ENCODE measurements around the gene TRAK2.

DNA sequence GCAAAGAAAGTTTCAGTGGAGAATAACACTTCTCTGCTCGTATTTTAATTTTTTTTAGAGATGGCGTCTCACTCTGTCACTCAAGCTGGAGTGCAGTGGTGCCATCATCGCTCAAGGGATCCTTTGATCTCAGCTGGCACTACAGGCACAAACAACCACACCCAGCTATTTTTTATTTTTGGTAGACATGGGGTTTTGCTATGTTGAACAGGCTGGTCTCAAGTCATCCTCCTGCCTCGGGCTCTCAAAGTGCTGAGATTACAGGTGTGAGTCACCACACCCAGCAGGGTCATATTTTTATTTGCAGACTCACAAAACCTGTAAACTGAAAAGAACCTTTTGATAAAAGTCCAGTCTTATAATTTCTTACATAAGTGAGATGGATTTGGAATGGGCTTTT lies 2.6 kb downstream of the TRAK2 start:
- TF ChIP-seq POLR2A (IDR thresholded peaks at IDR 0.05; ENCODE audit: low read depth, low read length) (no peak), POU2F2 (IDR thresholded peaks at IDR 0.05; ENCODE audit: low read depth, low read length) (no peak), POLR2AphosphoS5 (IDR thresholded peaks at IDR 0.05; ENCODE audit: low read depth, low read length) (no peak), TAF1 (IDR thresholded peaks at IDR 0.05; ENCODE audit: low read depth, low read length) (no peak), SPI1 (IDR thresholded peaks at IDR 0.05; ENCODE audit: low read depth, low read length) (no peak), PAX5 (IDR thresholded peaks at IDR 0.05; ENCODE audit: insufficient read depth, low read length, severe bottlenecking) (no peak)
